Kidney capillary endothelial cell (primary cell): ENCODE measurements around the gene ZNG1C.
"Not testable (repeated sequence)": the region's sequence is repeated elsewhere in the genome, so short reads cannot be mapped to it uniquely, and the experiment has no call there.

Experiments
- DNase-seq: peaks from one replicate; pipeline ENCODE4 v3.0.0-alpha.2; 2018; ENCODE audit warnings: low spot score

The ZNG1C gene

DNA sequence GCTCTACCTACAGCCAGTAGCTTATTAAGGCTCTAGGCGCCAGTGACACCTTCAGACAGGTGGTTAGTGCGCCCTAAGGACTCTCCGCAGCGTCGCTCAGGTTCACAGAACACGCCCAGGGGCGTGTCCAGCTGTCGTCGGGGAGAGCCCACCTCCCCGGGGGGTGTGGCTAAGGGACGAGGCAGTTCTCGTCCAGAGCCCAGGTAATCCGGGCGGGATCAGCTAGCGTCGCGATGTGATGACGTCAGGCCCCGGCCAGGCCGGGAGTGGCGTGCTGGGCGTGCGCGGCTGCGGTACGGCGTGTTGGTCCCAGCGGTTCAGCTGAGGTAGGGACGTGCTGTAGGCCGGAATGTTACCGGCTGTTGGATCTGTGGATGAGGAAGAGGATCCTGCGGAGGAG, at the start of gene ZNG1C:
ZNG1C (plus strand) TSS at position 301 of the 400 bp plus-strand sequence; CDS start at position 350, 49 bp downstream.
- not testable (repeated sequence) for DNase-seq

DNA sequence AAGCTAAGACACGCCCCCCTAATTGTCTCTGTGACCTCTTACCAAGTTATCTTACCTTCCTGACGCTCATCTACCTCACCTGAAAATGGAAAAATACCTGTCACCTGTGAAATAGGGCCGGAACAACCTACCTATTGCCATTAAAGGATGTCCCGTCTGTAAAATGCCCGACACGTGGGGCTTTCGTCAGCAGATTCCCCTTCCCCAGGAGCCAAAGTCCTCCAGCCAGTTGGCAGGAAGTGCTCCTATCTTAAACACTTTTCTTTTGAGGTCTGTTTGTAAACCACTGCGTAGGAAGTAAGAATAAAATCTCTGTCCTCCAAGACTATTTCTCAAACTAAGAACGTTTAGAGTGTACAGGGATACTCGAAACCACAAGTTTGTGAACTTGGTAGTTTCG, 654 bp downstream of the ZNG1C start:
- DNase-seq: not testable (repeated sequence)

DNA sequence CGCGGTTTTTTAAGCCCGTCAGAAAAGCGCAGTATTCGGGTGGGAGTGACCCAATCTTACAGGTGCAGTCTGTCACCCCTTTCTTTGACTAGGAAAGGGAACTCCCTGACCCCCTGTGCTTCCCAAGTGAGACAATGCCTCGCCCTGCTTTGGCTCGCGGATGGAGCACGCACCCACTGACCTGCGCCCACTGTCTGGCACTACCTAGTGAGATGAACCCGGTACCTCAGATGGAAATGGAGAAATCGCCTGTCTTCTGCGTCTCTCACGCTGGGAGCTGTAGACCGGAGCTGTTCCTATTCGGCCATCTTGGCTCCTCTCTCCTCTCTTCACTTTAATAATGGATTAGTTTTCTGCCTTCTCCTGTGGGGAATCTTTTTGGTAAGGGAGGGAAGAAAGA, 39.3 kb downstream of the ZNG1C start:
- not testable (repeated sequence) for DNase-seq

DNA sequence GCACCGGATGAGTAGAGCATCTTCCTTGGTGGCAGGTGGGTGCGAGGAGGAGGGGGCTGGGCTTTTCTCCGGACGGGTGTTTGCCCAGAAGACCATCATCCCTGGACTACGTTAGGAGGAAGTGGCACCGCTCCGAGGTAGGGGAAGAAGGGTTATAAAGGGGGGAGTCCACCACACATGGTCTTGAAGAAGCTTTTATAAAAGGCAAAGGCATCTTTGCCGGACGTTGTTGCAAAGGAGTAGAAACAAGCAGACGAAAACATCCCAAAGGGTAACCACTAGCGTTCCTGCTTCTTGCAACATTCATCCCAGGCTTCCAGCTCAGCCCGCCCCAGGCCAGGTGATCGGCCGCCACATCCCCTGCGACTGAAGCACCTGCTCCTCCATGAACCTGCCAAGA, 60.8 kb downstream of the ZNG1C start, which contains the start of gene FOXD4L3:
FOXD4L3 (plus strand) TSS at position 301 of the 400 bp plus-strand sequence; CDS start at position 386, 85 bp downstream.
- DNase-seq: not testable (repeated sequence)

DNA sequence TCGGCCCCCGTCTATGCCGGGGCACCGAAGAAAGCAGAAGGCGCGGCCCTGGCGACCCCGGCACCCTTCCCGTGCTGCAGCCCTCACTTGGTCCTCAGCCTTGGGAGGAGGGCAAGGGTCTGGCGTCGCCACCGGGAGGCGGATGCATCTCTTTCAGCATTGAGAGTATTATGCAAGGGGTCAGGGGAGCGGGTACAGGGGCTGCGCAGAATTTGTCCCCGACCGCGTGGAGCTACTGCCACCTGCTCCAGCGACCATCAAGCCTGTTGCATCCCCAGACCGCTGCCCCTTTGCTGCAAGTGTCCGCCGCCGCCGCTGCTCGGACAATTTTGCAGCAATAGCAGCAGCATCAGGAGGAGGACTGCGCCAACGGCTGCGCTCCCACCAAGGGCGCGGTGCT, 62.0 kb downstream of the ZNG1C start:
- DNase-seq: not testable (repeated sequence)

DNA sequence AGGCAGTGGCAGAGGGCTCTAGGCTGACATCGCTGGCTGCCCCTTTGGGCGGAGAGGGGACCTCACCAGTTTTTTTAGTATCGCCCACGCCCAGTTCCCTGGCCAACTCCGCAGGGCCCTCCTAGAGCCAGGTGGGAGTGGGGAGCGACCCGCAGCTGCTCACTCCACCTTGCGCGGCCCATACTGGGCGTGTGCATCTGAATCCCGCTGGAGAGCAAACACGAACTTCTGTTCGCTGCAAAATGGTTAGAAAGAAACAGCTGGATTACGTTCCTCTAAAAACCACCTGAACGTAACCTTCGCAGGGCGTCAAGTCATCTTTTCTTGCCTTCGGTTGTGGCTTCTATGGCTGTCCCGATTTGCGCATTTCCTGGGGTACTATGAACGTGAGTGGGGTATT, 62.4 kb downstream of the ZNG1C start:
- DNase-seq: not testable (repeated sequence)

DNA sequence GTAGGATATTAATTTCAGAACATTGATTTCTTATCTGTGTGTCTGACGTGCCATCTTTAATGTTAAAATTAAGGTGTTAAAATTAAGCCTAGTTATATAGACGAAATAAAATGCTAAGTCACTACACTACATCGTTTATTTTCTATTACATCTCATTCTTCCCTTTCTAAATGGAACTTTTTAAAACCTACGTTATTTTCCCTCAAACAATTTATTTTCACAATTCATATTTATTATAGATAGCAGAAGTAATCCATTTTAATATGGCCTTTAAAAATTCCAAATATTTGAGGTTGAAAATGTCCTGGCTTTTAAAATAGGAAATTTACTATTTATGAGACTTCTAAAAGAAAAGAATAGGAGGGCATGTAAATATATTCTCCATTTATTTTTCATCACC, 63.0 kb downstream of the ZNG1C start:
- DNase-seq: not testable (repeated sequence)

DNA sequence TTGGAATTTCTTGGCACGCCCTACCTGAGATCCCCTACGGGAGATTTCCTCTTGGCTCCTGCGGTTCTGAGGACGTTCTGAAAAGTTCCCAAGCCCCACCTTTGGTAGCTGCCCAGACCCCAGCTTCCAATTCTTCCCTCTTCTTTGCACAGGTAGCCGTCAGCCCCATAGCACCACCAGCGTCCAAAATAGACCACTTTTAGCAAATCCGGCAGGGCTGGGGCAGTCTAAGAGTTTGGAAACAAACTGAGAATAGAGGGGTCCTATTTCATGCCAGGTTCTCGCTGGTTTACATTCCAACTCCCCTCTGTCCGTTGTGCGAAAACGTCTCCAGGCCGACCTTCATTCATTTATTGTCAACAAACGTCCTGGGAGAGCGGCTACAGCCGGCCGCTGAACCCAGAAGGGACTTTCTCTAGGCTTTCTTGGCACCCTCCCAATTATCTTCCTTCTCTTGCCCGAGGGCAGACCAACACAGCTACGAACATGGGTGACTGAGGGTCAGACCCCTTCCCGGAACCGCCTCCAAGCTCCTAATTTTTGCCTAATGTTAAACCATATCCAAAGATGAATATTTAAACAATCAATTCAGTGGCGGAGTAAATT, 64.0 kb downstream of the ZNG1C start:
- not testable (repeated sequence) for DNase-seq

DNA sequence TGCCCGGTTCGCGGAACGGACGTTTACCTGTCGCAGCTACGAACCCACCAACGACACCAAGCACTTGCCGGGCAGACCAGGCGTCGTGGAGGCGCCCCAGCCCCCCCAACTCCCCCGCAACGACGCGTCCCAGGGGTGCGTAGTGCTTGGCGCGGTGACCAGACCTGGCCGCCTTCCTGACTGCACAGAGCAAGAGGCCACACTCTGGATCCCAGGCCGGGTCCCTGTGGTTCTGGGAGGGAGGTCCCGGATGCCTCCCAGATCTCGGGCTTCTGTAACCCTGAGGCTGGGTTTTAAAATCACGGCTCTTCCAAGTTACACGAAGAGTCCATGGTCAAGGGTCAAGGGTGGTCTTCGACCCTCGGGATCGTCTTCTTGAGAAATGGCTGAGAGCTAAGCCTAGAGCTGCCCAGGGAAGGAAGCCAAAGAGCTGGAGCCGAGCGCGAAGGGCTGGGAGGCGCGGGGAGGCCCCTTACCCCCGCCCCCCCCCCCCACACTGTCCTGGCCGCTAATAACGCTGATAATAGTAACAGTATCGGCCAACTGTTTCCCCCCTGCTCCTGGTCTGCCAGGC, 64.7 kb downstream of the ZNG1C start:
- DNase-seq: not testable (repeated sequence)

DNA sequence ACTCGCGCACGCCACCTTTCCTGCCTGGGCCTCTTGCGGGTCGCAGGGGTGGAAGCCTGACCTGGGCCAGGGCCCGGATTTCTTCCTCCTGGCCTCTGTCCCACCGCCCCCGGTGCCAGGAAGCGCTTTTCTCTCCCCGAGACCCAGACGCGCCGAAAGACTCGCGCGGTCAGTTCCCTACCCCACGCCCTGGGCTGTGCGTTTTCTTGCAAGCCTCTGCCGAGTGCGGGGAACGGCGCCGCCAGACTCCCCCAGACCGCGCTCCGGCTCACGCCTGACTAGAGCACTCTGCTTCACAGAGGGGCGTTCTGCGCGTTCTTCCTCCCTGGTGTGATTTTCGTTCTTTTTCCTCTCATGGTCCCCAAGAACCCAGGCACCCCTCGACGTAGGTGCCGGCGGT, 65.3 kb downstream of the ZNG1C start:
- not testable (repeated sequence) for DNase-seq

DNA sequence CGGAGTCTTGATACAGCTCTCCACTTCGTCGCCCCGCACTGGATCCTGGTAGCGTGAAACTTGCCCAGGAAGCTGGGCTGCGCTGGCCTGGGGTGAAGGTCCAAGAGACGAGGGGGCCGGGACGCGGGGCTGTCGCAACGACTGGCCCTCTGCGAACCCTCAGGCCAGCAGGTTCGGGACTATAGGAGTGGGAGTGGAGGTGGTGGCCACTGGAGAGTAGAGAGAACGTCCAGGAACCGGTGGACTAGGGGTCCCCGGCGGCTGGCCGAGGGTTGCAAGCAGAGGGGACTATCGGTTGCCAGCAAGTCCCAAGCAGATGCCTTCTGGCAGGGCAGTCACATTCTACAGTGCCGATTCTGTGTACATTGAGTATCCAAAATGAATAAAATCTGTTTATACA, 65.9 kb downstream of the ZNG1C start:
- not testable (repeated sequence) for DNase-seq

DNA sequence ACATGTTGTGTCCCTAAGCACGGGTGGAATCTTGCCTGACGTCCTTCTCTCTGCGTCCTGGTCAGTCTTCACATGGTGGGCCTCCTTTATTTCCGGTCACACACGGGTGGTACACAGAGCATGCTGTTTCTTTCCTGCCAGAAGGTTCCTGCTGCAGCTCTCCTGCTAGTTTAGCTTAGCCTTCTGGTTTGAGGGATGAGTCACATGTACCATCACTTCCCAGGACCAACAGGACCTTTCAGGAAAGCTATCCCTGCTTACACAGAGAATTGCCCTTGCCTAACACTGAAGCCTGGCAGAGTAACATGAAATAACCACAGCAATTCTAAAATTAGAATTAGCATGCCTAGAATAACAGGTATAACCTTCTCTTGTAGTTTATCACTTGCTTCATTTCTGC, 69.4 kb downstream of the ZNG1C start:
- DNase-seq: not testable (repeated sequence)

DNA sequence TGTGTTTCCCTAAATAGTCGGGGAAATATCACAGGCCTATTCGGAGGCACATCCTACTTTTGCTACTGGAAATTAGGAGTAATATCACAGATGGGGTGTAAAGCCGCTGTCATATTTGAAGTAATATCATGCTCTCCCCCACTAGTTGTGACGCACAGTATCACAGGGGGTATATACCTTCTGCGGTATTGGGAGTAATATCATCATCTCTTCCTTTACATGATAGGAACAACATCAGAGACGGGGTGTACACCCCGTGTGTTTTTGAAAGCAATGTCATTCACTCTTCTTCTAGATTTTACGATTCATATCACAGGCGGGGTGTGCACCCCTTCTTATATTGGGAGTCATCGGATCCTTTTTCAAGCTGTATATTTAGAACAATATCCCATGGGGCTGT, 76.4 kb downstream of the ZNG1C start:
- not testable (repeated sequence) for DNase-seq

DNA sequence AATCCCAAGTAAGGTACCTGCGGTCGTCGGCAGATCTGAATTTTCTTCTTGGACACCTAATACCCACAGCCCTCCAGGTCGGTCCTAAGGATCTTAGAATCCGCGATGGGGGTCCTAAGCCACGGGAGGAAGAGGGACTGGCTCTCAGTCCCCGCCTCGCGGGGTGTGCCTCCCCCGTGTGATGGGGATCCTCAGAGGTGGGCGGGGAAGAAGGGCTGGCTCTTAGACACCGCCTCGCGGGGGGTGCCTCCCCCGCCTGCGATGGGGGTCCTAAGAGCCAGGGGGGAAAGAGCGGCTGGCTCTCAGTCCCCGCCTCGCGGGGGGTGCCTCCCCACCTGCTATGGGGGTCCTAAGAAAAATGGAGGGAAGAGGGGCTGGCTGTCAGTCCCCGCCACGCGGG, 82.0 kb downstream of the ZNG1C start:
- not testable (repeated sequence) for DNase-seq

DNA sequence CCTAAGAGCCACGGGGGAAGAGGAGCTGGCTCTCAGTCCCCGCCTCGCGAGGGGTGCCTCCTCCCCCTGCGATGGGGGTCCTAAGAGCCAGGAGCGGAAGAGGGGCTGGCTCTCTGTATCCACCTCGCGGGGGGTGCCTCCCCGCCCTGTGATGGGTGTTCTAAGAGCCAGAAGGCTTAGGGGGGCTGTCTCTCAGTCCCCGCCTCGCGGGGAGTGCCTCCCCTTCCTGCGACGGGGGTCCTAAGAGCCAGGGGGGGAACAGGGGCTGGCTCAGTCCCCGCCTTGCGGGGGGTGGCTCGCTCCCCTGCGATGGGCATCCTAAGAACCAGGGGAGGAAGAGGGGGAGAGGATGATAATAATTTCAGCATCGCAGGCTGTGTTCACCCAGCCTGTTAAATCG, 82.7 kb downstream of the ZNG1C start:
- not testable (repeated sequence) for DNase-seq

DNA sequence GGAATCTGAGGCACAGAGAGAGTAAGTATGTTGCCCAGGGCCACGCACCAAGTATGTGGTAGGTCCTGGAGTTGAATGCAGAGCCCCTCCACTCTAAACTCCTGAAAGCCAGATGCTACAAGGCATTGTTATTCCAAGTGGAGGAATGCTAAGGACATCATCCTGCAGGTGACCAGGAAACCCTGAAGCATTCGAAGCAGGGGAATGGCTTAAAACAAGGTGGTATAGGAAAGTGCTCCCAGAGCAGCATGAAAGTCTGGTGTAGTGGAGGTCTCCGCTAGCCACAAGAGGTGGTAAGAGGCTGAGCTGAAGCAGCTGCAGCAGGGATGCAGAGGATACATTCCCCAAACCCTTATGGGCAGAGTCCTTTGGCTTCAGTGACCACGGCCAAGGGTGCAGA, 87.3 kb downstream of the ZNG1C start:
- not testable (repeated sequence) for DNase-seq

DNA sequence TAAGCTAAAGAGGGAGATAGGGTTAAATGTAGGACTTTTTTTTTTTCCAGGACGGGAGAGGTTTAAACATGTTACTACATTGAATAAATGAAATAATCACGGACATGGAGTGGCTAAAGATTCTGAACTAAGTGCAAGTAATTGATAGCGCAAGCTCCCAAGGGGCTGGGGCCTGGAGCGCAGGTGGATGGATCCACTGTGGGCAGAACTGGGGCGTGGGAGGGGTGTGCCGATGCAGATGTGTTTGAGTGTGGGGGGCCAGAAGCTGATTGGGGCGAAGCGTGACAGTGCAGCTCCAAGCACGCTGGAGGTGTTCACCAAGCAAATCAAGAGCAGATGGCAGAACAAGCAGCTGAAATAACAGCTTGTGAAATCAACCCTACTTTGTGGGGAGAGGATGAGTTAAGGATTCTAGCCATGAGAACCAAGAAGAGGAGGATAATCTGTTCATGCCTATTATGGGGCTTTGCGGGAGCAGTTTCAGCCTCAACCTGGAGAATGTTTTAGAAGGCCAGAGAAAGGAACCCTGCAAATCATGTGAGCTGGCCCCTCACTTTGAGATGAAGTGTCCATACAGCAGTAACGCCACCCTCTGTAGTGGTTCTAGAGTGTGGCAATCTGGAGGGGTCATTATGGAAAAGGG, 88.9 kb downstream of the ZNG1C start:
- DNase-seq: not testable (repeated sequence)

DNA sequence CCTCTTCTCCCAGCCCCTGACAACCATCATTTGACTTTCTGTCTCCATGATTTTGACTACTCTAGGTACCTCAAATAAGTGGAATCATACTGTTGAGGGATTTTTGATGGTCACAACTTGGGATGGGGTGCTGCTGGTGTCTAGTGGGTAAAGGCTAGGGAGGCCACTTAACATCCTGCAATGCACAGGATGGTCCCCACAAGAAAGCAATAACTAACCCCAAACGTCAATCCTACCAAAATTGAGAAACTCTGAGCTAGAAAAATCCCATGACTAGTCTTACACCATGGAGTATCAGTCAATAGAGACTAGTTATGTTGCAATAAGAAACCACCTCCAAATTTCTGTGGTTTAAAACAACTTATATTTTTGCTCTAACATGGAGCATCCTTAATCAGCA, 90.3 kb downstream of the ZNG1C start:
- not testable (repeated sequence) for DNase-seq

DNA sequence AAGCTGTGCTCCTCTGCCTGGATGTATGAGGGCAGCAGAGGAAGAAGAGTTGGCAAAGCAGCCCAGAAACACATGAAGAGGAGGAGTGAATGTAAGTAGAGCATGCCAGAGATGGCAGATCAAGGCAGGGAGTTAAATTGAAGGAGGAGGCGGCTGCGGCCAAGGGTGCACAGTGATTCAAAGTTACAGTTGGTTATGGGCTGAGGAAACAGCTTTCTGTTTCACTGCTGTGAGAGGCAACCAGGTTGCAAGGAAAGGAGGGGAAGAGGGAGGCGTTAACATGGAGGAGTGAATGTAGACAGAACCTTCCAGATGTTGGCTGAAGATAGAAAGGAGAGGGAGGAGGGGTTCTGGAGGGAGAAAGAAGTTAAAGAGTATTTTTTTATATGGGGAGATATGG, 94.2 kb downstream of the ZNG1C start:
- not testable (repeated sequence) for DNase-seq

DNA sequence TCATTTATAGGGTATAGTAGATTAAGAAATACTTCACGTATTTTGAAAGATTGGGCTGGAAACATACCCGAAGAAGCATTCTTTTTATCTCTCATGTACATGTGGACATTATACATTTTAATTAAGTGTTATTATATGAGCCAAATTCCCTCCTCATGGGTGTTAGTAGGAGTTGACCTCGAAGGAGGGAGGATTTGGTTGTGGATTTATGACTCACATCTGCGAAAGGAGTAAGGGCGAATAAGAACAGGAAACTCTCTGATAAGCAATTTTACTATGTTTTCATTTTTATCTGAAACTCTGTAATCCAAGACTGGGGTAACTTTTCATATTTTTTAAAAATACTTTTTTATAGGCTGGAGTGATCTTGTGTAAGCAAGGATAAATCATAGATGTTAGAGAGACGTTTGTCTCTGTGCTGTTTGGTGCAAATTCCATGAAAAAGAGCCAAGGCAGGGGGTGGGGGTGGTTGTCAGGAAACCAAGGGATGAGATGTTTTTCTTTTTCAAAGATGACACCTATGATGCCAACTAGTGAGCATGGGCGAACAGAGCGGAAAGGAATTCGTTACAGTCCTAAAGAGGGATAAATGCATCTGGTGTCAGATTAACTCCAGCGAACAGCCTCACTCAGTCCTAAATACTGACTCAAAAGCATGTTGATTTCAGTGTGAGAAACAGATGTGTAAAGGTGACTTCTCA, 95.0 kb downstream of the ZNG1C start:
- not testable (repeated sequence) for DNase-seq

DNA sequence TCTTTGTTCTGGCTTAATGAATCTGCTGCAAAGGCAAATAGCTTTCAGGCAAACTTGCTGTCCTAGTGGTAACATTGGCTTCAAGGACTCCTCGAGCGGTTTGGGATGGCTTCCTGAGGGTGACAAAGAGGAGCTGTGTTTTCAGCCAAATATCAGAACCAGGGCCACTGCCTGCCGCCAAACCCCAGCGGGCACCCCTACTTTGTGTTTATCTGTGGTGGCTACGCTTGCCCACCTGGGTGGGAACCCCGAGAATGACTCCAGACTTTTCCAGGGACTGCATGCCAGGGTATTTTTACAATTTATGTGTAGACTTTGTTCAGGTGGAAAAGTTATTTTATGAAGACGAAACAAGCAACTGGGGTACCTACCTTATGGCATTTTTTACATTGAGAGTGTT, 96.2 kb downstream of the ZNG1C start:
- DNase-seq: not testable (repeated sequence)

DNA sequence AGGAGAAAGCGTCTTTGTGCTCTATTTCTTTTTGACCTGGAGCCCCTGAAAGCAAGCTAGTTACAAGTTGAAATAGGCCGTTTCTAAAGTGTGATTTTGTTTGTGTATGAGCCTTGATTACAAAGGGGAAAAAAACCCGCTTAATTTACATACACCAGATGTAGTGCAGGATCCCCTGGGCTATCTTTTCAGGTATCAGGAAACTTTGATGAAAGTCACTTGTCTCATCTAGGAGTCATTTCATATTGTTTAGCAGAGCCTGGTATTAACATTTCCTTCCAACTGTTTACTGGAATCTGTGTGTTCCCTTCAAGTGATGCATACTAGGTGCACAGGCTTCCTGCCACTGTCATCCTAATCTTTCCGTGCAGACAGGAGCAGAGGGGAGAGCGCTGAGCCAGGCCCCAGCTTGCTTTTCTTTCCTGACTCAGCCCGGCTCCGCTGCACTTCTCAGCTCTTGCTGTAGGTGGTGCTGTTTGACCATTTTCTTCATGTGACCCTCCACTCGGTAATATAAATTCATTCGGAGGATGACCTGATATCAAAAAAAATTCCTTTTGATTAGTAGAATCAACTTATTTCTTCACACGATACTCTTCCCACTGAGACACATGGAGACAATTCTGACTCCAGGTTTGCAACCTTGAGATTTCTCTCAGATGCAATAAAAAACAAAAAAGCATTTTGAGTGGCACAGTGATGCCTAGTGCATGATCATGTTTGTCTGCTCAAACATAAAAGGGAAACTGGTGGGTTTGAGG, 100.7 kb downstream of the ZNG1C start:
- DNase-seq: not testable (repeated sequence)
